Measurements from ENCODE around the gene POTEF.
"Not testable (repeated sequence)": the region's sequence is repeated elsewhere in the genome, so short reads cannot be mapped to it uniquely, and the experiment has no call there.

- TF ChIP-seq EZH2 (IDR thresholded peaks at IDR 0.05; ENCODE audit: borderline replicate concordance, low read depth, low read length, poor library complexity, severe bottlenecking), result not testable (repeated sequence)
- TF ChIP-seq, protein P1, sequence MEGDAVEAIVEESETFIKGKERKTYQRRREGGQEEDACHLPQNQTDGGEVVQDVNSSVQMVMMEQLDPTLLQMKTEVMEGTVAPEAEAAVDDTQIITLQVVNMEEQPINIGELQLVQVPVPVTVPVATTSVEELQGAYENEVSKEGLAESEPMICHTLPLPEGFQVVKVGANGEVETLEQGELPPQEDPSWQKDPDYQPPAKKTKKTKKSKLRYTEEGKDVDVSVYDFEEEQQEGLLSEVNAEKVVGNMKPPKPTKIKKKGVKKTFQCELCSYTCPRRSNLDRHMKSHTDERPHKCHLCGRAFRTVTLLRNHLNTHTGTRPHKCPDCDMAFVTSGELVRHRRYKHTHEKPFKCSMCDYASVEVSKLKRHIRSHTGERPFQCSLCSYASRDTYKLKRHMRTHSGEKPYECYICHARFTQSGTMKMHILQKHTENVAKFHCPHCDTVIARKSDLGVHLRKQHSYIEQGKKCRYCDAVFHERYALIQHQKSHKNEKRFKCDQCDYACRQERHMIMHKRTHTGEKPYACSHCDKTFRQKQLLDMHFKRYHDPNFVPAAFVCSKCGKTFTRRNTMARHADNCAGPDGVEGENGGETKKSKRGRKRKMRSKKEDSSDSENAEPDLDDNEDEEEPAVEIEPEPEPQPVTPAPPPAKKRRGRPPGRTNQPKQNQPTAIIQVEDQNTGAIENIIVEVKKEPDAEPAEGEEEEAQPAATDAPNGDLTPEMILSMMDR (conservative IDR thresholded peaks at IDR 0.05; ENCODE audit: low read depth, low read length), result not testable (repeated sequence)
Observed at GRCh38 chr2:130169163-130169562, 40.1 kb upstream of the POTEF start.

Data from A673 (cell line).